Sigmoid colon (tissue), 4 donors: ENCODE results near the gene WHRN.

Experiments used
- CTCF ChIP-seq, 4 experiments: fragments of 450-650 bp in 3 of 4; fragments of 200-600 bp in 1 of 4; IDR thresholded peaks; one replicate each; pipeline ENCODE4 v1.5.1; 2016 to 2019; ENCODE audit warnings: antibody characterized with exemption in 4 of 4, mild to moderate bottlenecking in 3 of 4, moderate library complexity in 2 of 4
- EP300 ChIP-seq, 4 donors: sonication (generic); formaldehyde crosslinking; IDR thresholded peaks; one replicate each; pipeline ENCODE4 v1.6.1; 2017; ENCODE audit warnings: antibody characterized with exemption in 4 of 4
- POLR2A ChIP-seq, 2 donors: fragments of 450-650 bp; IDR thresholded peaks; one replicate each; pipeline ENCODE4 v1.6.1; 2016; ENCODE audit warnings: antibody characterized with exemption in 2 of 2, mild to moderate bottlenecking in 2 of 2, moderate library complexity in 2 of 2
- POLR2AphosphoS5 ChIP-seq, 4 donors: sonication (generic); formaldehyde crosslinking; IDR thresholded peaks; one replicate each; pipeline ENCODE4 v1.6.1; 2017; ENCODE audit warnings: antibody characterized with exemption in 4 of 4

- no peak for TF ChIP-seq CTCF (IDR thresholded peaks at IDR 0.05)
- TF ChIP-seq EP300 (IDR thresholded peaks at IDR 0.05) = no peak
- TF ChIP-seq POLR2A (IDR thresholded peaks at IDR 0.05) = no peak
- TF ChIP-seq POLR2AphosphoS5 (IDR thresholded peaks at IDR 0.05) = no peak
Observed at GRCh38 chr9:114462791-114463190, 42.5 kb downstream of the WHRN start.
